ENCODE data around the gene POU6F1. TPM values are rescaled to one million over a fixed set of nuclear protein-coding genes. Genes with fewer than 3 reads are reported as not detected.

The POU6F1 gene
- total RNA-seq, 1 donor from 2014 or later: 5.7 TPM

- intact Hi-C loops (cut with micrococcal nuclease): no loop called here
These were observed 18.4 kb downstream of the POU6F1 start for GRCh38 chr12:51199366-51199945.

GRCh38 chr12:51198568-51199365 lies 19.1 kb downstream of the POU6F1 start:
- intact Hi-C loops (cut with micrococcal nuclease): no loop called here

- intact Hi-C loops (cut with micrococcal nuclease): no loop called here
These were observed 19.9 kb downstream of the POU6F1 start for GRCh38 chr12:51197736-51198567.

- intact Hi-C loops (cut with micrococcal nuclease): no loop called here
These were observed 21.3 kb downstream of the POU6F1 start for GRCh38 chr12:51196547-51196946.

GRCh38 chr12:51195841-51196240 lies 22.0 kb downstream of the POU6F1 start:
- intact Hi-C loops (cut with micrococcal nuclease): no loop called here

GRCh38 chr12:51192284-51192671 lies 25.6 kb downstream of the POU6F1 start:
- intact Hi-C loops (cut with micrococcal nuclease): no loop called here

GRCh38 chr12:51191516-51192283 lies 26.2 kb downstream of the POU6F1 start:
- intact Hi-C loops (cut with micrococcal nuclease): no loop called here

- intact Hi-C loops (cut with micrococcal nuclease): no loop called here
These were observed 27.0 kb downstream of the POU6F1 start for GRCh38 chr12:51190820-51191219.

- intact Hi-C loops (cut with micrococcal nuclease): no loop called here
These were observed 28.0 kb downstream of the POU6F1 start for GRCh38 chr12:51189790-51190355.

- intact Hi-C loops (cut with micrococcal nuclease): no loop called here
These were observed 29.4 kb downstream of the POU6F1 start for GRCh38 chr12:51188359-51189051.

- intact Hi-C loops (cut with micrococcal nuclease): no loop called here
These were observed 30.4 kb downstream of the POU6F1 start for GRCh38 chr12:51187370-51187987.

GRCh38 chr12:51186465-51187085 lies 31.3 kb downstream of the POU6F1 start:
- intact Hi-C loops (cut with micrococcal nuclease): no loop called here

- intact Hi-C loops (cut with micrococcal nuclease): no loop called here
These were observed 32.6 kb downstream of the POU6F1 start for GRCh38 chr12:51185171-51185717.

- intact Hi-C loops (cut with micrococcal nuclease): no loop called here
These were observed 34.0 kb downstream of the POU6F1 start for GRCh38 chr12:51183816-51184215.

- intact Hi-C loops (cut with micrococcal nuclease): no loop called here
These were observed 34.5 kb downstream of the POU6F1 start for GRCh38 chr12:51183349-51183748.

GRCh38 chr12:51181558-51181957 lies 36.3 kb downstream of the POU6F1 start:
- intact Hi-C loops (cut with micrococcal nuclease): no loop called here

- intact Hi-C loops (cut with micrococcal nuclease): no loop called here
These were observed 40.0 kb downstream of the POU6F1 start for GRCh38 chr12:51177897-51178296.

GRCh38 chr12:51174501-51174900 lies 43.4 kb downstream of the POU6F1 start:
- intact Hi-C loops (cut with micrococcal nuclease): loop anchor here (5.0 kb wide), 1 partner anchor 657 kb away; no protein-coding TSS in a partner anchor

All from T-helper 1 cell treated with Interleukin-12 subunit alpha and Interleukin-12 subunit beta and Interleukin-4 antibody, amounts not matched to agents 30 ng/mL and 1 ng/mL, for 36 hours (primary cell).